Suprapubic skin (tissue), 4 donors: ENCODE data around the gene UCMA. TPM values are rescaled to one million over a fixed set of nuclear protein-coding genes. Genes with fewer than 3 reads are reported as not detected.
"Not testable (repeated sequence)": the region's sequence is repeated elsewhere in the genome, so short reads cannot be mapped to it uniquely, and the experiment has no call there.

ENCODE experiments used
- DNase-seq, 2 donors: peaks; one replicate each; pipeline ENCODE4 v3.0.0-alpha.2; 2019; ENCODE audit warnings: low spot score in 2 of 2
- H3K27ac ChIP-seq: fragments of 200-600 bp; sonication (generic); one replicate; pipeline ENCODE4 v1.5.1; 2019
- H3K27me3 ChIP-seq: fragments of 200-600 bp; sonication (generic); one replicate; pipeline ENCODE4 v1.5.1; 2019
- H3K36me3 ChIP-seq: fragments of 200-600 bp; sonication (generic); one replicate; pipeline ENCODE4 v1.5.1; 2019
- H3K4me1 ChIP-seq: fragments of 200-600 bp; sonication (generic); one replicate; pipeline ENCODE4 v1.5.1; 2019
- H3K4me3 ChIP-seq: fragments of 200-600 bp; sonication (generic); one replicate; pipeline ENCODE4 v1.5.1; 2019; ENCODE audit warnings: mild to moderate bottlenecking
- H3K9me3 ChIP-seq: fragments of 200-600 bp; sonication (generic); one replicate; pipeline ENCODE4 v1.5.1; 2019
- EP300 ChIP-seq: sonication (generic); formaldehyde crosslinking; IDR thresholded peaks from one replicate; pipeline ENCODE4 v1.6.1; 2017; ENCODE audit warnings: antibody characterized with exemption
- POLR2A ChIP-seq, 2 donors: fragments of 450-650 bp; IDR thresholded peaks; one replicate each; pipeline ENCODE4 v1.6.1; 2017; ENCODE audit warnings: antibody characterized with exemption in 2 of 2, mild to moderate bottlenecking in 2 of 2, moderate library complexity in 2 of 2
- POLR2AphosphoS5 ChIP-seq, 3 donors: sonication (generic); formaldehyde crosslinking; IDR thresholded peaks; one replicate each; pipeline ENCODE4 v1.6.1; 2017; ENCODE audit warnings: antibody characterized with exemption in 3 of 3
- WGBS: methylation state at CpG from one replicate; pipeline ENCODE4 v1.1.5; 2018; 5-methylcytosine and 5-hydroxymethylcytosine counted together
- total RNA-seq, 4 donors: library from RNA; depleted of rRNA; stranded (reverse); fragments of >200 nt; gene quantifications; one replicate each; pipeline ENCODE4 v1.1.0, GENCODE V29; 2016
- TF ChIP-seq, protein P1 (sequence below), 2 donors: fragments of 200-600 bp in 1 of 2; fragments of 450-650 bp in 1 of 2; sonication (generic) in 1 of 2; IDR thresholded peaks; one replicate each; pipeline ENCODE4 v1.5.1; 2016 to 2019; ENCODE audit warnings: antibody characterized with exemption in 2 of 2, mild to moderate bottlenecking in 1 of 2, moderate library complexity in 1 of 2

The UCMA gene
- total RNA-seq, 4 donors from 2014 or later = not detected

DNA sequence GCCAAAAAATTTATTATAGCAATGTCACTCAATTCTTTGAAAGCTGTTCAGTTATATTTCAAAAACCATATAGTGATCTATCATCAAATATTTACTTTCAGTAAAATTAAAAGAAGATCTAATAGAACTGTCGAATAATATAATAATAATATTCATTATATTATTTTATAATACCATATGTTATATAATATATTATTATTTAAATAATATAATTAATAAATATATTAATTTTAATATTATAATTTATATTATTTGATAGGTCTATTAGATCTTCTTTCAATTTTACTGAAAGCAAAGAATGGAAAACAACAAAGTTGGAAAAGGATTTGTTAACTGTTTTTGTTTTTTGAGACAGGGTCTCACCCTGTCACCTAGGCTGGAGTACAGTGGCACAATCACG lies 22.5 kb upstream of the UCMA start:
- TF ChIP-seq EP300 (no peak), POLR2AphosphoS5 (IDR thresholded peaks at IDR 0.05) (no peak), POLR2A (IDR thresholded peaks at IDR 0.05) (no peak)
- TF ChIP-seq, protein P1, sequence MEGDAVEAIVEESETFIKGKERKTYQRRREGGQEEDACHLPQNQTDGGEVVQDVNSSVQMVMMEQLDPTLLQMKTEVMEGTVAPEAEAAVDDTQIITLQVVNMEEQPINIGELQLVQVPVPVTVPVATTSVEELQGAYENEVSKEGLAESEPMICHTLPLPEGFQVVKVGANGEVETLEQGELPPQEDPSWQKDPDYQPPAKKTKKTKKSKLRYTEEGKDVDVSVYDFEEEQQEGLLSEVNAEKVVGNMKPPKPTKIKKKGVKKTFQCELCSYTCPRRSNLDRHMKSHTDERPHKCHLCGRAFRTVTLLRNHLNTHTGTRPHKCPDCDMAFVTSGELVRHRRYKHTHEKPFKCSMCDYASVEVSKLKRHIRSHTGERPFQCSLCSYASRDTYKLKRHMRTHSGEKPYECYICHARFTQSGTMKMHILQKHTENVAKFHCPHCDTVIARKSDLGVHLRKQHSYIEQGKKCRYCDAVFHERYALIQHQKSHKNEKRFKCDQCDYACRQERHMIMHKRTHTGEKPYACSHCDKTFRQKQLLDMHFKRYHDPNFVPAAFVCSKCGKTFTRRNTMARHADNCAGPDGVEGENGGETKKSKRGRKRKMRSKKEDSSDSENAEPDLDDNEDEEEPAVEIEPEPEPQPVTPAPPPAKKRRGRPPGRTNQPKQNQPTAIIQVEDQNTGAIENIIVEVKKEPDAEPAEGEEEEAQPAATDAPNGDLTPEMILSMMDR (IDR thresholded peaks at IDR 0.05) = no peak
- H3K36me3 ChIP-seq = no peaks in the 10 kb centered on the region
- H3K27me3 ChIP-seq = no peaks in the 10 kb centered on the region
- no peak overlapping the region for H3K4me3 ChIP-seq
- no peak for DNase-seq
- no peaks in the 10 kb centered on the region for H3K4me1 ChIP-seq
- H3K27ac ChIP-seq = no peak overlapping the region
- H3K9me3 ChIP-seq = no peaks in the 10 kb centered on the region
- 96% methylated on average over 2 of the region's 2 CpGs for WGBS

DNA sequence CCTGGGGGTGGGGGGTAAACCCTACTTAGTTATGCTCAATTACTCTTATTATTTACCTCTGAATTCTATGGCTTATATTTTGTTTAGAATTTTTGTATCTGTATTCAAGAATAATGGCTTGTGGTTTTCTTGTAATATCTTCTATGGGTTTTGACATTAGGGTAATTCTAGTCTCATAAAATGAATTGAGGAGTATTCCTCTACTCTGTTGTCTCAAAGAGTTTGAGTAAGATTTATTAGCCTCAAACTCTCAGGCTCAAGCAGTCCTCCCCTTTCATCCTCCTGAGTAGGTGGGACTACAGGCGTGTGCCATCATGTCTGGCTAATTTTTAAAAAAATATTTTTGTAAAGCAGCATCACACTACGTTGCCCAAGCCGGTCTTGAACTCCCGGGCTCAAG lies 19.6 kb upstream of the UCMA start:
- Histone ChIP-seq H3K27me3 (no peaks in the 10 kb centered on the region), H3K36me3 (no peaks in the 10 kb centered on the region), H3K4me3 (no peak overlapping the region), H3K27ac (no peak overlapping the region), H3K4me1 (no peaks in the 10 kb centered on the region), H3K9me3 (no peaks in the 10 kb centered on the region)
- WGBS = 65% methylated on average over 4 of the region's 4 CpGs
- TF ChIP-seq POLR2AphosphoS5 (IDR thresholded peaks at IDR 0.05) (no peak), POLR2A (IDR thresholded peaks at IDR 0.05) (no peak), EP300 (no peak)
- TF ChIP-seq, protein P1 (IDR thresholded peaks at IDR 0.05) = no peak
- DNase-seq = no peak

DNA sequence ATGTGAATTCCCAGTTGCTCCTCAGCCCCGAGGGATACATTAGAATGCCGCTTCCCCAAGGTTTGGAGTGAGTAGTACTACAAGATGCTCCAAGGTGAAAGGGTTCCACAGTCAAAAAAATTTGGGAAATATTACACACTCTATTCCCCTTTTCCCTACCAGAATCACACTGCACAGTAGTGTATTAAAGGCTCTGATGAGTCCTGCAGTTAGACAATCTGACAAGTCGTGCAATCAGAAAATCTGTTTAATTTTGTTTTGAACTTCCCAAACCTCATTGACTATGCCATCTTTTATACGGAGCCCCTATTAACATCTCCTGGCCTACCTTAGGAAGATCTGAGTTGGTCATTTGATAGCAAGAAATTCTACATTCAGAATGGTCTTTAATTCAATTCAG lies 13.6 kb upstream of the UCMA start:
- no peak overlapping the region for H3K4me3 ChIP-seq
- H3K36me3 ChIP-seq = no peaks in the 10 kb centered on the region
- no peak overlapping the region for H3K27ac ChIP-seq
- H3K4me1 ChIP-seq = no peaks in the 10 kb centered on the region
- no peak for DNase-seq
- TF ChIP-seq POLR2A (IDR thresholded peaks at IDR 0.05) = no peak
- no peak for TF ChIP-seq POLR2AphosphoS5 (IDR thresholded peaks at IDR 0.05)
- TF ChIP-seq, protein P1 (IDR thresholded peaks at IDR 0.05) = no peak
- no peak for TF ChIP-seq EP300
- WGBS = 97% methylated on average over 4 of the region's 4 CpGs
- H3K27me3 ChIP-seq = no peaks in the 10 kb centered on the region
- no peaks in the 10 kb centered on the region for H3K9me3 ChIP-seq

DNA sequence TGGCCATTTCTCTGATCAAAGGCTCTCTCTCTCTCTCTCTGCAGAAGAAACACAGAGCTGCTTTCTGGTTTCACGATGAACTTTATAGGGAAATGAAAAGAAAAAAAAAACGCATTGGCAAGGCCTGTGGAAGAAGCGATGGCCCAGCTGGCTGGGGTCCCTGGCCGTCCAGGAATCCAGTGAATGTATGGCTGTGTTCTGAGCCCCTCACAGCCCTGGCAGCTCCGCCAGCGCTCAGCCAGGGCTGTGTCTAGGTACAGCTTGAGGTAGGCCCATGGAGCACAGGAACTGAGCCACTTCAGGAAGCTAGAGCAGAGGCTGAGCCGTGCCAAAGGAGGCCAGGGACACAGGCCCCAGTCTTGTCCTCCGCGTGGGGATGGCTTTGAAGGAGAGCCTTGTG lies 13.1 kb upstream of the UCMA start:
- H3K4me1 ChIP-seq = no peaks in the 10 kb centered on the region
- no peaks in the 10 kb centered on the region for H3K36me3 ChIP-seq
- no peak for DNase-seq
- no peaks in the 10 kb centered on the region for H3K27me3 ChIP-seq
- WGBS = 76% methylated on average over 9 of the region's 9 CpGs
- TF ChIP-seq POLR2A (IDR thresholded peaks at IDR 0.05) (no peak), POLR2AphosphoS5 (IDR thresholded peaks at IDR 0.05) (no peak), EP300 (no peak)
- TF ChIP-seq, protein P1 (IDR thresholded peaks at IDR 0.05) = no peak
- no peaks in the 10 kb centered on the region for H3K9me3 ChIP-seq
- H3K27ac ChIP-seq = no peak overlapping the region
- H3K4me3 ChIP-seq = no peak overlapping the region

DNA sequence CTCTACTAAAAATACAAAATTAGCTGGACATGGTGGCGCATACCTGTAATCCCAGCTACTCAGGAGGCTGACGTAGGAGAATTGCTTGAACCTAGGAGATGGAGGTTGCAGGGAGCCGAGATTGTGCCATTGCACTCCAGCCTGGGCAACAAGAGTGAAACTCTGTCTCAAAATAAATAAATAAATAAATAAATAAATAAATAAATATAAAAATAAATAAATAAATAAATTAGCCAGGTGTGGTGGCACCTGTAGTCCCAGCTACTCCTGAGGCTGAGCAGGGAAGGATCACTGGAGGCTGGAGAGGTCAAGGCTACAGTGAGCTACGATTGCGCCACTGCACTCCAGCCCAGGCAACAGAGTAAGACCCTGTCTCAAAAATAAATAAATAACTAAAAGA lies 8.1 kb upstream of the UCMA start:
- 97% methylated on average over 5 of the region's 5 CpGs for WGBS
- H3K36me3 ChIP-seq, H3K27me3 ChIP-seq, DNase-seq, H3K4me1 ChIP-seq, H3K27ac ChIP-seq, H3K4me3 ChIP-seq, H3K9me3 ChIP-seq: not testable (repeated sequence)

DNA sequence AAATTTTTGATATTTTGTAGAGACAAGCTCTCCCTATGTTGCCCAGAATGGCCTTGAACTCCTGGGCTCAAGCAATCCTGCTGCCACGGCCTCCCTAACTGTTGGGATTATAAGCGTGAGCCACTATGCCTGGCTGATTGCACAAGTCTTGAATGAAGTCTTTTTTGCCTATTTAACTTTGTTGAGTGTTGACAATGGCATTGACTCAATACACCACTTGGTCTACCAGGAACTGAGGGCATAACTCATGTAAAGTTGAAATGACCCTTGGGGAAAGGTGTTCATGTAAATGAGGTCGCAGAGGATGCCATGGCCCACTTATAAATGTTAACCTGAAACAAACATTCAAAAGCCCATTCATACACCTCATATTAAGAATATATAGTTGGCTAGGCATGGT lies 7.4 kb upstream of the UCMA start:
- 94% methylated on average over 3 of the region's 3 CpGs for WGBS
- Histone ChIP-seq H3K4me3 (no peak overlapping the region), H3K27me3 (no peaks in the 10 kb centered on the region), H3K4me1 (no peaks in the 10 kb centered on the region), H3K9me3 (no peaks in the 10 kb centered on the region), H3K27ac (no peak overlapping the region), H3K36me3 (no peaks in the 10 kb centered on the region)
- no peak for TF ChIP-seq EP300
- TF ChIP-seq POLR2A (IDR thresholded peaks at IDR 0.05) = no peak
- TF ChIP-seq POLR2AphosphoS5 (IDR thresholded peaks at IDR 0.05) = no peak
- TF ChIP-seq, protein P1 (IDR thresholded peaks at IDR 0.05) = no peak
- DNase-seq = no peak
